Measurements from ENCODE around the gene CMTM2.

GRCh38 chr16:66592814-66593213 is 13.6 kb downstream of the CMTM2 start:
- no peak for TF ChIP-seq CTCF (IDR thresholded peaks at IDR 0.05)
- no peak for TF ChIP-seq POLR2AphosphoS5 (IDR thresholded peaks at IDR 0.05; ENCODE audit: insufficient read depth in 1 of 2, low read depth in 1 of 2)
- no peak for TF ChIP-seq POLR2A (IDR thresholded peaks at IDR 0.05)
